ENCODE measurements around the gene CD99.

Gene CD99

GRCh38 chrX:2690856-2691542 is at the start of gene CD99:
CD99 (plus strand) TSS chrX:2691295; CDS start chrX:2691361, 66 bp downstream.
- peak; percentile 82 for DNase-seq (ENCODE audit: low read depth)
- no peak for TF ChIP-seq CTCF (IDR thresholded peaks at IDR 0.05; ENCODE audit: insufficient read depth, low read depth, low read length, missing control alignments)
- H3K4me3 ChIP-seq (ENCODE audit: low read length), result peak within 1 kb of the TSS; percentile 70

DNA sequence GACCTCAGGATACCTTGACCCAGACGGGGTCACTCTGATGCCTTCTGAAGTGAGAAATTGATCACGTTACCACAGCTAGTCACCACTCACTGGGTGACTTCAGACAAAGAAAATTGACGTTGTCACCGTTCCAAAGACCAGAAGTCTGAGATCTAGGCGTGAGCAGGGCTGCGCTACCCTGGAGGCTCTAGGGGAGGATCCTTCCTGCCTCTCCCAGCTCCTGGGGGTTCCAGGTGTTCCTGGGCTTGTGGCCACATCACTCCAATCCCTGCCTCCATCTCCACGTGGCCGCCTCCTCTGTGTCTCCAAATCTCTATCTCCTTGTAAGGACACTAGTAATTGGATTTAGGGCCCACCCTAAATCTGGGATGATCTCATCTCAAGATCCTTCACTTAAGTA is 48.9 kb upstream of the CD99 start:
- no peak for TF ChIP-seq CTCF (IDR thresholded peaks at IDR 0.05; ENCODE audit: insufficient read depth, low read depth, low read length, missing control alignments)
- no peak for DNase-seq (ENCODE audit: low read depth)
- no peak overlapping the region for H3K4me3 ChIP-seq (ENCODE audit: low read length)

DNA sequence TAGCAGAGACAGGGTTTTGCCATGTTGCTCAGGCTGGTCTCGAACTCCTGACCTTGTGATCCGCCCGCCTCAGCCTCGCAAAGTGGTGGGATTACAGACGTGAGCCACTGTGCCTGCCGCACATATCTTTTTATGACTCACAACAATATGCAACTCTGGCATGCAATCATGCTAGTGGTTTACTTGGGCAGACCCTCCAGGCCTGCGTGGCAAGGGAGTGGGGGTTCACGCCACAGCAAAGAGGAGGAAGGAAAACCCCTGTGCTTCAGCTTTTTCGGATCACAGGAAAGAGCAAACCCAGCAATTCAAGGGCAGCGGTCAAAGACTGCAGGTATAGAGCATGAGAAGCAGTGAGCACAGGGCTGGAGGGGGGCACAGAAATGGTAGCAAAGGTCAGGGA is 48.3 kb upstream of the CD99 start:
- DNase-seq (ENCODE audit: low read depth), result no peak
- no peak for TF ChIP-seq CTCF (IDR thresholded peaks at IDR 0.05; ENCODE audit: insufficient read depth, low read depth, low read length, missing control alignments)
- no peak overlapping the region for H3K4me3 ChIP-seq (ENCODE audit: low read length)

DNA sequence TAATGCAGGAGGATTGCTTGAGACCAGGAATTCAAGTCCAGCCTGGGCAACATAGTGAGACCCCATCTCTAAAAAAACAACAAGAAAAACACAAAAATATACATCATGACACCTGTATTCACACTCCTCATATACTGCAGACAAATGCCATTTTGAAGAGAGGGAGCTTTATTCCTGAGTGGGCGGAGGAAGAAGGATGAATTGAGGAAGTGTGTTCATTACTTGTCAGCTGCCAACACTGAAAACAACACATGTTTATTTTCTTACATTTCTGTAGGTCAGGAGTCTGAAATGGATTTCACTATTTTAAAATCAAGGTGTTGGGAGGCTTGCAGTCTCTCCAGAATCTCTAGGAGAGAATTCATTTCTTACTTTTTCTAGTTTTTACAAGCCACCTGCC is 47.2 kb upstream of the CD99 start:
- no peak for DNase-seq (ENCODE audit: low read depth)
- no peak overlapping the region for H3K4me3 ChIP-seq (ENCODE audit: low read length)
- no peak for TF ChIP-seq CTCF (IDR thresholded peaks at IDR 0.05; ENCODE audit: insufficient read depth, low read depth, low read length, missing control alignments)

DNA sequence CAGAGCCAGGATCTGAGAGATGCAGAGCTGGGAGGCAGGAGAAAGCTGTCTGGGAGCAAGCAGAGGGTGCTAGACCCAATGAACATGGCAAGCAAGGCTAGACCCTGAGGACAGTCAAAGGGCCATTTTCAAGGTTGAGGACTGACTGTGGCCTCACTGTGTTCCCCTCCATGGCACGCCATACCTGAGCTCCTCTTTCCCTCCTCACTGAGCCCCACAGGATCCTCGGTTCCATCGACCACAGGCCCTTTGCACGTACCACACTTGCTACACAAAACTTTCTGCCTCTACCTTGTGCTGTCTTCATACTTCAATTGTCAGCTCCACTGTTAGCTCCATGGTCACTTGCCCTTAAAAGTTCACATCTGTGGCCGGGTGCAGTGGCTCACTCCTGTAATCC is 45.5 kb upstream of the CD99 start:
- no peak for DNase-seq (ENCODE audit: low read depth)
- no peak overlapping the region for H3K4me3 ChIP-seq (ENCODE audit: low read length)
- no peak for TF ChIP-seq CTCF (IDR thresholded peaks at IDR 0.05; ENCODE audit: insufficient read depth, low read depth, low read length, missing control alignments)

DNA sequence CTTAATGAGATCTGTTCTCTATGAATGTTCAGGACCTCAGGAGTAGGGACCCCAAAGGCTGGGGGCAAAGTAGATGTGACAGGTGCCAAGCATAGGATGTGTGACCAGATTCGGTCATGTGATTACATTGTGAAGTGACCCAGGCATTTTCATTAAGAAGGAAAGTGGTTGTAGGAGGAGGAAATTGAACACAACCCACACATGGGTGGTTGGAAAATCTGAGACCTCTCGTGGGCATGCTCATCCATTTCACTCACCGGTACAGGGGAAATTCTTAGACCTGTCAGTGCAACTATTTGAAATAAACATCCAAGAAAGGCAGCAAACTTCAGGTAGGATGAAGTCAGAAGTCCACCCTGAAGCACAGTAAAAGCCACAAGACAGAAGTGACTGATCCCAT is 43.5 kb upstream of the CD99 start:
- TF ChIP-seq CTCF (IDR thresholded peaks at IDR 0.05; ENCODE audit: insufficient read depth, low read depth, low read length, missing control alignments), result no peak
- no peak for DNase-seq (ENCODE audit: low read depth)
- no peak overlapping the region for H3K4me3 ChIP-seq (ENCODE audit: low read length)

GRCh38 chrX:2650037-2650436 is 41.1 kb upstream of the CD99 start:
- no peak for DNase-seq (ENCODE audit: low read depth)
- TF ChIP-seq CTCF (IDR thresholded peaks at IDR 0.05; ENCODE audit: insufficient read depth, low read depth, low read length, missing control alignments), result no peak
- no peak overlapping the region for H3K4me3 ChIP-seq (ENCODE audit: low read length)

Data from epithelial cell of esophagus (primary cell).